Inferior parietal cortex (tissue), 1 donor: ENCODE measurements around the gene LRP1B.
"Not testable (repeated sequence)": the region's sequence is repeated elsewhere in the genome, so short reads cannot be mapped to it uniquely, and the experiment has no call there.

Experiments
- DNase-seq: peaks from one replicate; pipeline ENCODE4 v3.0.0-alpha.2; 2016; ENCODE audit errors: extremely low spot score

The LRP1B gene

DNA sequence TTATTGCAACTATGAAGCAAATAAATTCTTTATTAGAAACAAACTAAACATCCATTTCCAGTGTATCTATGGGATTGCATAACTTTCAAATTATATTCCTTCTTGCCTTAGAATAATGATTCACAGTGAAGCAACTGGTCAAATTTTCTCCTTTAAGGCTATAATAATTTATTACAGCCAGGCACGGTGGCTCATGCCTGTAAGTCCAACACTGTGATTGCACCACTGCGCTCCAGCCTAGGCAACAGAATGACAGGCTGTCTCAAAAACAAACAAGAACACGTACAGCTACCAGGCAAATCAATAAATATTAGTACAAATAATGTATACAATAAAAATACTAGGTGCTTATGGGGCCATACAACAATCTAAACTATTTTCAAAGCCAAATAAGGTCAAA, 1416.2 kb downstream of the LRP1B start:
- DNase-seq = no peak

DNA sequence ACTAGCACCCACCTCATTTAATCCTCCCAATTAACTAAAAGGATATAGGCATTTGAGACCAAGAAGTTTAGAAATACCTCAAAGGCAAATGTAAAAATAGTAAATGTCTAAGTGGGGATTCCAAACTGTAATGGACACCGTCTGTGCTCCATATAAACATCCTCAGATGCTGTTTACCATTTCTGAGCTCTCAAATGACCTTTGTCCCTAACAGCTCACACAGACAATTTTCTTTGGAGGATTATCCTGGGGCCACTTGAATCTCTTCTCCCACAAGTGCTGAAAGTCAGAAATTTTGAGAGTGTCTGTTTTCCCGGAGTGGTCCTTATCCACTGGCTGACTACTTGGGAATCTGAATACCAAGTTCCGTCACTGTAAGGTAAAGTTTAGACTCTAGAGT, 1418.9 kb downstream of the LRP1B start:
- DNase-seq = no peak

DNA sequence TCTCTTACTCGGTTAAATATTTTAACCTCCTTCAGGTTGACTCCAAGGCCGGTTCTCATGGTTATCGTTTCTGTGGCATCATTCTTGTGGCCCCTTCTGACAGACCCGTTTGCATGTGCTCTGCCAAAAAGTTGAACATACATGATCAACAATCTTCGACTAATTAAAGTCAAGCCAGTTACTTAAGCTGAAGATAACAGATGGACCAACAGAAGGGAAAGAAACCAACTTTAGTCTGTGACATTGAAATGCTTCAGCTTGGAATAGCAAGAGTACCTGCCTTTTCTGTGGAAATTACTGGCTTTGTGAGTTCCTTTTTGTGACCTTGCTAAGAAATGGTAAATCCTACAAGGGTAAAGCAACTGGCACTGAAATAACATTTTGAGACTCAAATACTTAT, 1429.1 kb downstream of the LRP1B start:
- no peak for DNase-seq

DNA sequence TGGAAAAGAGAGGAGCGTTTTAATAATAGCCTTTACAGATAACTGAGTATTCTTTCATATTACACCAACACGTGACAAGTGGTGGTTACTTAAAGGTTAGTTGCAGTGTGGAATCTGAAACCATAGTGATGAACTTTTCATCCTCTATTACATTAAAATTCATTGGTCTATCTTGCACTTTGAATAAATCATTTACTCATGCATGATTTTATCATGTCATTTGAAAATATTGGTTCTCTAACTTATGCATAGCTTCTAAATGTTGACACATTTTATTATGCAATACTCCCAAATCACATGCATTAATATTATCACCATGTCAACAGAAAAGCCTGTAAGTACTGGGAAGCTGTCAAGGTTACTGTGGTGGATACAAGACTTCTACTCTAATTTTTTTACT, 1432.2 kb downstream of the LRP1B start:
- DNase-seq = no peak

DNA sequence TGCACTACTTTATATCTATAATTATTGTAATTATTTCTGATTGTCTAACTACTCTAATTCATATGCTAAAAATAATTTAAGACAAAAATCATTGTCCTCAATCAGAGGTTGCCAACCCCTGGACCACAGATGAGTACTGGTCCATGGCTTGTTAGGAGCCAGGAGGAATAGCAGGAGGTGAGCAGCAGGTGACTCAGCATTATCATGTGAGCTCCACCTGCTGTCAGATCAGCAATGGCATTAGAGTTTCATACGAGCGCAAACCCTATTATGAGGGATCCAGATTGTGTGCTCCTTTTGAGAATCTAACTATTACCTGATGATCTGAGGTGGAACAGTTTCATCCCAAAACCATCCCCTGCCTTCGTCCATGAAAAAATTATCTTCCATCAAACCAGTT, 1434.4 kb downstream of the LRP1B start:
- no peak for DNase-seq

DNA sequence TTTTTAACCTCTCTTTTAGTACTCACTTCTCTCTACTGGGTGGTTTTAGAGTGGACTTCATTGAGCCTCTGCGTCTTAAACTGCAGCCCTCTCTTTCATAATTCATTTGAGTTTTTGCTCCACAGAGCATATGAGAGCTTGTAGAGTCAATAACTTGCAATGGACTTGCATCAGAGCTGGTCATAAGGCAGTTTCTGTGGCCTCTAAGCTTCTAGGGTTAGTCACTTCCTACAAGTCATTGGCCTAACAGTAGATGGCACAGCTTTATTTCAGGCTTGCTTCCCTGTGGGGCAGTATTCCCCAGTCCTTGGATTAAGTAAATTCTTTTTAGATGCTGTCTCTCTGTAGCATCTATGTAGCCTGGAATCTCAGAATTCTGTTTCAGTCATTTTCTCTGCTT, 1435.7 kb downstream of the LRP1B start:
- no peak for DNase-seq

DNA sequence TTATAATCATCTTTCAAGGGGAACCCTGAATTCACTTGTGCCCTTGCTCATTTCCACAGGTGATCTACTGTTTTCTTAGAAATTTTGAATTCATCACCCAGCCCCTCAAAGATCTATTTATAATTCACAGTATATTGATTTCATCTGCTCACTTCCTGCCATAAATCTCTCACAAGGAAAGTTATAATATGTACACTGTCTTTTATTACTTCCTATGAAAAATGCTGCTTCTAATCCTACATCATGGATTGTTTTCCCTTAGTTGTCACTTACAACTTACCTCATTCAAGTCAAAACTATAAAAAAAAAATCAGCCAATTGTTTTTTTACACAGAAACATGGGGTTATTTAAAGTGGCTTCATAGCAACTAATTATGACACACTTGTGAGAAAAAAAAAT, 1443.0 kb downstream of the LRP1B start:
- no peak for DNase-seq

DNA sequence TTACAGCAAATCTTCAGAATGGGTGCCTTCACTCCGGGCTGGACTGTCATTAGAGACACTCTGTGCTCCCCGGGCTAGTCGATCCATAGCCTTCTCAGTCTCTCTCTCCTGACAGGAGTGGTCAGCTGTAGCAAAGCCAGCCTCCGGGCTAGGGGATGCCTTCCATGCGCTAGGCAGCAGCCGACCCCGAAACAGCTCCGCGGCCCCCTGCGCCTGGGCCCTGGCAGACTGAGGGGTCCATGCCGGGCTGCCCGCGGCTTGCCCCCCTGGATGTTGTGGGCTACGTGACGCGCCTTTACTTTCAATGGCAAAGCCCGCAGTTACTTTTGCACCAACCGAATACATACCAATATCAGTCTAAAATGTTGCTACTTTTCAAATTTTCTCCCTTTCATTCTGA, 1447.2 kb downstream of the LRP1B start:
- no peak for DNase-seq

DNA sequence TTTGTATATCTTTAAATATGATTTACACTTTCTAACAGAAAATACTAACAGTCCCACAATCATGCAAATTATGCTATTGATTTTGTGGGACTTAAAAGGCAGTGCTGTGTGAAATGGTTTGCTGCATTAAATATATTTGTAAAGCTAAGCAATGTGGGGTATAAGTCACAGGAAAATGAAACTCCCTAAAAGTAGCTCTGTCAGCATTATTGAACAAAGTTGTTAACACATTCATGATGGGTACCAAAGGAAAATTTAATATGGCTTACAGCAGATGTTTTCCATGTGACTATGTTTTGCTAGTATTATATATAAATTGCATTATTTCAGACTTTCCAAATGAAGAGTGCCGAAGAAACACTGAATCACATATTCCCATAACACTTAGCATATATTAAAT, 1450.0 kb downstream of the LRP1B start:
- no peak for DNase-seq

DNA sequence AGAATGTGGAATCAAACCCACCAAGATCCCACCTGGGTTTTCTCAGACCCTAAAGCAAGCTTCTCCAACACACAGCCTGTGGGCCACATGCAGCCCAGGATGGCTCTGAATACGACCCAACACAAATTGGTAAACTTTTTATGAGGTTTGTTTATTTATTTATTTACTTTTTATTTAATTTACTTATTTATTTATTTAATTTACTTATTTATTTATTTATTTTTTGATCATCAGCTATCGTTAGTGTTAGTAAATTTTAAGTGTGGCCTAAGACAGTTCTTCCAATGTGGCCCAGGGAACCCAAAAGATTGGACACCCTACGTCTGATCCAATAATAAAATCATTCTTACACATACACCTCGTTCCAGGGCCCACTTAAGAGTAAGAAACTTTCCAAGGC, 1451.1 kb downstream of the LRP1B start:
- DNase-seq = no peak

DNA sequence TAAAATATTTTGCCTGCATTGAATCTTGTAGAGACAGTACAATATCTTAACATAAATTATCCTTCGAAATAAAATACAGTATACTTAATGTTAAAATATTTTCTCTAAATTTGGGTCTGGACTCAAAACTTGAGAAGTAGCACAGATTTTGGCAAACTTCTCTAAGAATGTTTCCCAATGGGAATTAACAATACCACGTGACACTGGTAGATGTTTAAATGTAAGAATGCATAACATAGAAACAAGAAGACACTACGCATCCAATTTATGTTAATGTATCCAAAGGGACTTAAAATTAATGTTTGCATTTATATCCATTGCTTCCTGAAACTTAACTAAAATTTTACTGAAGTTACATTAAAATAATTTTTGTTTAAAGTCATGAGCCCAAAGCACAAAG, 1460.9 kb downstream of the LRP1B start:
- no peak for DNase-seq

DNA sequence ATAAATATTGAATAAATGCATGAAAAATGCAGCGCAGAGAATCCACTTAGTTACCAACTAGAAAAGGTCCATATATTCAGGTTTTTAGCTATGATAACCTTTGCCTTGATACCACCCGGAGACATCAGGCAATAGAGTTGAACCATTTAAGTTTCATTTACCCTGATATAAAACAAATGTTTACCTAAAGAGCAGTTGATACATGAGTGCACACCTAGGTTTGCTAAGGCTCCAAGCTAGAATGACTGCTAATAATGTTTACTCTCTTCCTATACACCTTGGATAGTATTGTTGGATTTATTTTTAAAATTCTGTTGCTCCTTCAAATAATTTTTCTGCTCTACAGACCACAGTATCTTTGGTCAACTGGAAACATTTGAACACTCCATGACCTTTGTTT, 1463.6 kb downstream of the LRP1B start:
- no peak for DNase-seq

DNA sequence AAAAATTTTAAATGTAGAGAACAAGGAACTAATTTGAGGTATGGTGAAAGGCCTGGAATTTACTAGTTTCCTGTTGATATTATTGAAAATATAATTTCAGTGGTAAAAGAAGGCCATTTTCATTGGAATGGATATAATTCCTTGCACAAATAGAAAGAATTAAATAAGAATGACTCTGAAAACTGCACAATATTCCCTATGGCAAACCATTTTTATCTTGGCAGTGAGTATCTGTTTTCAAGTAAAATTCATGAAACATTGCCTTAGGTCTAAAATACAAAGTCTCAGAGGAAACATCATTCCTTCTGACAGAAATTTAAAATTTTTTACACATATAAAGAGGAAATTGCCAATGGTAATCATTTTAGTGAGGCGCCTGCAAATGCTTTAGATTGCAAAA, 1468.3 kb downstream of the LRP1B start:
- DNase-seq = no peak

DNA sequence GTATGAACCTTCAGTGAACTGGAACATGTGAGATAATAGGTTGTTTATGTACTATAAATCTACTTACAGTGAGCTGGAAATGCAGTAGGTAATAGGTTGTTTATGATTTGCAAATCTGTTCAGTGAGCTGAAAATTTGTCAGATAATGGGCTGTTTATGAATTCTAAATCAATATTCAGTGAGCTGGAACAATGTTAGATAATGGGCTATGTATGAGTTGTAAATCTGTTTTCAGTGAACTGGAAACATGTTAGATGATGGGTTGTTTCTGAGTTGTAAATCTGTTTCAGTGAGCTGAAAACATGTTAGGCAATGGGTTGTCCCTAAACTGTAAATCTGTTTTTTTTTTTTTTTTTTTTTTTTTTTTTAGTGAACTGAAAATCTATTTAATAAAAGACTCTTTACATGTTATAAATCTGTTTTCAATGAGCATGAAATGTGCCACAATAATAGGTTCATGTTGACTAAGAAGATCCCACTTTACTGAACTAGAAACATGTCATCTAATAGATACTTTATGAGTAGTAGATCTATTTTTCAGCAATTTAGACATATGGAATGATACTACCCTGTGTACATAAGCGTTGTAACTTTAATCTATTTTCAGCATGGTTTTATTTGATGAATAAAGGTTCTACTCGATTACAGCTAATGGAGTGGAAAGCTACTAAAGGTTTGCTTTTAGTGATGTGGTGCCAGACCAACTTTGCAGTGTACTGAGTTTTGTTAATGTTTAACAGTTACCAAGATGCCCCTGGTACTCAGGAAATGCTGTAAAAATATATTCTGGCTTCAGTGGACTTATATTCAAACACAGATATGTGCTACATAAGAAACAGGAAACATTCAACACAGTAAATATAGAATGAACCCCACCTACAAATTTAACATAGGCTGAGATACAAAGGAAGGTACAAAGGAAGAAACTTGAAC, 1471.8 kb downstream of the LRP1B start:
- DNase-seq = no peak

DNA sequence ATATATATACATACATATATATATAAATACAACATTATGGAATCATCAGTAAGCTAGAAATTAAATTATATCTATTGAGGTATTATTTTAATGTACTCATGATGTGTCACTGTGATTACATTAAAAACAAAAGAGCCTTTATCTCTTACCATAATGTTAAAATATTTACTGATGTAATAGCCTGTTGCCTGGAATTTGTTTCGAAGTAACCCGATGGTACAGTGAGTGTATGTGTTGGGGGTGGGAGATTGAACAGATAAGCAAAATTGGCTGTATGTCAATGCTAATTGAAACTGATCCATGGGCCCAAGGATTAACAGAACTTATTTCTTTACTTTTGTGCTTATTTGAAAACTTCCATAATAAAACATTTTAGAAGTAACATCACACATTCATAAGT, 1473.2 kb downstream of the LRP1B start:
- no peak for DNase-seq

DNA sequence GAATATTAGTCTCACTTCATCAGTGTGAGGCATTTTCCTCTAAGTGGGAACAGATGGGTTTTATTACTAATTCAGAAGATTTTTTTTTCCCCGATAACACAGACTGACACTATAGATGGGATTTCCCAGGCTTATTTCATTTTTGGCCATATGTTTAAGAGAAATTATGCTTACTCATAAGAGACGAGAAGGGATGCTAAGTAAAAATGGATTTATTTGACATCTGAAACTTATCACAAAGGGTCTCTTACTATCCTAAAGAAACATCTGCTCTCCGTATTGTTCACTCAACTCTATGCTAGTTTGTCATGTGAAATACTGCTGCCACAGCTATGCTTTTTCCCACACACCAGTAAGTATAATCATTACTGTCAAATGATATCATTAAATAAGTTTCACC, 1476.3 kb downstream of the LRP1B start:
- DNase-seq = no peak

DNA sequence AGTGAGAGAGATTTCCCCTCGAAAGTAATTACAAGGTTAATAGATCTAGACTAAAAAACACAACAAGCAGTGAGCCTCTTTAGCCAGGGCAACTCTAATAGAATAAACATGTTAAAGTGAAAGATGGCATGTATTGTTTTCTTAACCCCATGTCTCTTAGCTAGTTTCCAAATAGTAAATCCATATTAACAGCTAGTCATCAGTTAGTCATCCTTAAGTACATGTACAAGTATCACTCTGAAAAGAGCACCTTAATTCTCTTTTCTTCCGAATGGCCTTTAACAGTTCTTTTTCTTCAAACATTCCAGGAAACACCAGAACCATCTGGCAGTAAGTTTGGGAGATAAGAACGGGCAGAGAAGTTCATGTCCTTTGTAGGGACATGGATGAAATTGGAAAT, 1480.0 kb downstream of the LRP1B start:
- no peak for DNase-seq

DNA sequence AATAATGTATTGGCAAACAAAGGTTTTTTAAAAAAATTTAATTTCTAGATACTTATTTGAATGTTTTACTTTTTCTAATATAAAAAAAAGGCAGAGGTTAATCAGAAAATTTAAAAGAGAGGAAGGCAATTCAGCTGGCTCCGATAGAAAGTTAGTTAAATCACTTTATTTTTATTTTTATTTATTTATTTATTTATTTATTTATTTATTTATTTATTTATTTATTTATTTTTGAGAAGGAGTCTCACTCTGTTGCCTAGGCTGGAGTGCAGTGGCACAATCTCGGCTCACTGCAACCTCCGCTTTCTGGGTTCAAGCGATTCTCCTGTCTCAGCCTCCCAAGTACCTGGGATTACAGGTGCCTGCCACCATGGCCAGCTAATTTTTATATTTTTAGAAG, 1480.7 kb downstream of the LRP1B start:
- DNase-seq = not testable (repeated sequence)

DNA sequence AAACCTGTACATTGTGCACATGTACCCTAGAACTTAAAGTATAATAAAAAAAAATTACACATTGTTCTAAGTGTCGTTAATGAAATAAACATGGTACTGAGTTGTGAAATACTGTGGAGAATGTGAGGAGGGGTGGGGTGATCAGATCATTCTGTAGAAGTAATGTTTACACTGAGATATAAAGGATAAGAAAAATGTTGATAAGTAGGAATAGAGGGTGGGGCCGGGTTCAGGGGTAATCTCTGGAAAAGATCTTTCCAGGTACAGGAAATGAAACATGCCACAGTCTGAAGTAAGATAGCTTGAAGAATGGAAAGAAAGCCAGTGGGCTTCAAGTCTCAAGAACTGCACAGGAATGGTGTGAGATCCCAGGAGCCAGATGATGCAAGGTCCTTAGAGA, 1482.4 kb downstream of the LRP1B start:
- DNase-seq = no peak

DNA sequence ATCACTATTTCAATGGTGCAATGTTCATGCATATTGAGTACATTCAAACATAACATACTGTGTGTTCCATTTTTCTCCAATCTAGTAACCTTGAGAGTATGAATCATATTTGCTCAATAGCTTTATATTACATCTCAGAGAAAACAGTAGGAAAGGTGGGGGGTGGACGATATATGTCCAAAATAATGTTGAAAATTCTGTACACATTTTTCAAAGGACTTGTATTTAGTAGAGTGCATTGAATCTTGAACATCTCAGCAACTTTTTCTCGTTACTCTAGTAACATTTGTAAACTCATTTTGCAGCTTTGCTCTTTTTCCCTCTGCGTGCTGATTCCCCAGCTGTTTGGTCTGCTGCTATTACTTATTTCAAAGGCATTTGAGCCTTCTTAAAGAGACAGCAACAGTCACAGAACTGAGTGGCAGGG, 1487.0 kb downstream of the LRP1B start:
- no peak for DNase-seq

DNA sequence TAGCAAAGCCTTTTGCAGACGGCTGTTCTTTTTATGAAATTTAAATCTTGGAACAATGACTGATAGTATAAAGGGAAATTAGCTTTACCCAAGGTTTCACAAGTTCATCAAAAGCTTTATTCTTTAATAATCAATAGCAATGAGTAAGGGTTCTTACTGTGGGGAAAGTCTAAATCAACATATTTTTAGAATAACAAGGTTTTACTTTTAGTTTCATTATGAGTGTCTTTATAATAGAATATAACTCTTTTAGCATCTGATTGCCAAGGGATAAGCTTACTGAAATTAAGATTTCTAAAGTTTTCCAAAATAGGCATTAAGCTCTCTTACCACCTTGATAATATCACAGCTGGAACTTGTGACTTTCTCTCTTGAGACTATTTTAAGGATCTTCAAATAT, 1489.7 kb downstream of the LRP1B start:
- DNase-seq = no peak

DNA sequence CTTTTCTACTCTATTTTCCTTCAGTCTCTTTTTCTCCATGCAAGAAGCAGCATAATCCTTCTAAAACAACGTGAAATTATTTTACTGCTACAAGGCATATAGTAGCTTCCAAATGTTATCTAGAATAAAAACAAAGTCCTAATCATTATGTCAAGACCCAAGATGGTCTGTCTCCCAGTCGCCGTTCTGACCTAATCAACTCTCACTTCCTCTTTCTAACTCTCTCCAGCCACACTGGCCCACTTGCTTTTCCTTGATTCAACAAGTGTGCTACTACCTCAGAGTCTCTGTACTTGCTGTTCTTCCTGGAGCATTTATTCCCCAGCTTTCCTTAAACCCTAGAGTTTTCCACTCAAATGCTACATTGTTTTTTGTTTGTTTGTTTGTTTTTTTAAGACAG, 1491.2 kb downstream of the LRP1B start:
- DNase-seq = no peak

DNA sequence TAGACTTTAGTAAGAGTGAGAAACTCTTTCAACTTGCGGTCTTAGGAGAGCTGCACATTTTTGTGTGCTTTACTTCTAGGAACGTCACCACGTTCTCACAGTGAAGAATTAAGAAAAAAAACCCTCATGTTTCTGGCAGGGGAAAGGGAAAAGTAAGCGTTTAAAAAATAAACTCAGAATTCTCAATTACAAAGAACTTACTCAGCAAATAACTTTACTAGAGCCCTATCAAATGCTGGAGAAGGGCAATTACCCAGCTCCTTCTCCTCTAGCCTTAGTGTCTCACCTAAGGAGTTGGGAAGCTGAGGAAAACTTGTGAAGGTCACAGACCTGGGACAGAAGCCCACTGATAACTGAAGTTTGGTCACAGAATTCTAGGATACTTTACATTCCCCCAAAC, 1500.3 kb downstream of the LRP1B start:
- DNase-seq = no peak

DNA sequence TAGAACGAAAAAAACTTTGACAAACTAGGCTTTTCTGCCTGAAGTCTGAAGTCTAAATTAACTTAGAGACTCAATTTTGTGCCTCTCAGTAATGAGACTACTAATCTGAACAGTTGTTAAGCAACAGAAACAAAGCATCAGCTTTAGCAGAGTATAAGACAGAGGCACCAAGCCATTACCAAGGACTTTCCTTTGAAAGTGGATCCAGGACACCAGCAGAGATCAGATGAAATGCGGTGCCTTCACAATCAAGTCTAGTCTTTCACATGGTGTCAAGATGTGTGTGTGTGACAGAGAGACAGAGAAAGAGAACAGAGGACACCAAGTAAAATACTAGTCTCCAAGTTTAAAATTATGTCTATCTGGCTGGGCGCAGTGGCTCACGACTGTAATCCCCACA, 1502.9 kb downstream of the LRP1B start:
- no peak for DNase-seq
